Metanephros (tissue), 1 donor: ENCODE measurements around the gene OXT. TPM values are rescaled to one million over a fixed set of nuclear protein-coding genes. Genes with fewer than 3 reads are reported as not detected.

ENCODE experiments used
- total RNA-seq: library from RNA; depleted of rRNA; stranded (reverse); fragments of >200 nt; gene quantifications from one replicate; pipeline ENCODE4 v1.2.3, GENCODE V29; 2014

Gene OXT
- total RNA-seq: not detected

DNA sequence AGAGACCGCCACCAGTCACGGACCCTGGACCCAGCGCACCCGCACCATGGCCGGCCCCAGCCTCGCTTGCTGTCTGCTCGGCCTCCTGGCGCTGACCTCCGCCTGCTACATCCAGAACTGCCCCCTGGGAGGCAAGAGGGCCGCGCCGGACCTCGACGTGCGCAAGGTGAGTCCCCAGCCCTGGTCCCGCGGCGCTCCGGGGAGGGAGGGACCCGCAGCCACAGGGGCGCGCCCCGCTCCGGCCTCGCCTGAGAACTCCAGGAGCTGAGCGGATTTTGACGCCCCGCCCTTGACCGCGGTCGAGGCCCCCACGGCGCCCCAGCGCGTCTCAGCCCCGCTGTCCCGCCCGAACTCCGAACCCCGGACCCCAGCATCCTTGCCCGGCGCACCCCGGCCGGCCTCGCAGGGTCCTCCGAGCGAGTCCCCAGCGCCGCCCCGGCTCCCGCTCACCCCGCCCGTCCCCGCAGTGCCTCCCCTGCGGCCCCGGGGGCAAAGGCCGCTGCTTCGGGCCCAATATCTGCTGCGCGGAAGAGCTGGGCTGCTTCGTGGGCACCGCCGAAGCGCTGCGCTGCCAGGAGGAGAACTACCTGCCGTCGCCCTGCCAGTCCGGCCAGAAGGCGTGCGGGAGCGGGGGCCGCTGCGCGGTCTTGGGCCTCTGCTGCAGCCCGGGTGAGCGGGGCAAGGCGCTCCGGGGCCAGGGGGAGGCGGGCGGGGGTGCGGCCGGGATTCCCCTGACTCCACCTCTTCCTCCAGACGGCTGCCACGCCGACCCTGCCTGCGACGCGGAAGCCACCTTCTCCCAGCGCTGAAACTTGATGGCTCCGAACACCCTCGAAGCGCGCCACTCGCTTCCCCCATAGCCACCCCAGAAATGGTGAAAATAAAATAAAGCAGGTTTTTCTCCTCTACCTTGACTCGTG lies at the start of gene OXT:
OXT (plus strand) TSS at position 11 of the 920 bp plus-strand sequence; CDS start at position 47, 36 bp downstream.

DNA sequence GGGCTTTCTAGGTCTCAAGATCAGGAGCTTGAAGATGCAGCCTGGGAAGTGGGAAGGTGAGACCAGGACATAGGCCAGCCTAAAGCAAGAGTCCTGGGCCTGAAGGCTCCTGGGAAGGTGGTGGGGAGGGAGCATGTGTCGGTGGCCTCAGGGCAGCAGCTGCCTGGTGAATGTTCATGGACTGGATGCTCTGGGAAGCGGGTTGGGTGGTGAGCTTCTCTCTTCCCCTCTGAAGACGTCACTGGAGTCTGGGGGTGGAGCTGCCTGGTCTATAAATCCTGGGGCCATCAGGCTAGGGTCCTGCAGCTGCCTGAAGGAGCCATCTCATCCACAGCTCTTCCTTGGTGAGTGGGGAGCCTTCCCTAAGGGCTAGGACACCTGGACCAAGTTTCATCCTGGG lies 28.1 kb upstream of the OXT start, which contains the start of gene GNRH2:
GNRH2 (plus strand) TSS at position 301 of the 400 bp plus-strand sequence. CDS start 793 bp downstream, outside the sequence.

DNA sequence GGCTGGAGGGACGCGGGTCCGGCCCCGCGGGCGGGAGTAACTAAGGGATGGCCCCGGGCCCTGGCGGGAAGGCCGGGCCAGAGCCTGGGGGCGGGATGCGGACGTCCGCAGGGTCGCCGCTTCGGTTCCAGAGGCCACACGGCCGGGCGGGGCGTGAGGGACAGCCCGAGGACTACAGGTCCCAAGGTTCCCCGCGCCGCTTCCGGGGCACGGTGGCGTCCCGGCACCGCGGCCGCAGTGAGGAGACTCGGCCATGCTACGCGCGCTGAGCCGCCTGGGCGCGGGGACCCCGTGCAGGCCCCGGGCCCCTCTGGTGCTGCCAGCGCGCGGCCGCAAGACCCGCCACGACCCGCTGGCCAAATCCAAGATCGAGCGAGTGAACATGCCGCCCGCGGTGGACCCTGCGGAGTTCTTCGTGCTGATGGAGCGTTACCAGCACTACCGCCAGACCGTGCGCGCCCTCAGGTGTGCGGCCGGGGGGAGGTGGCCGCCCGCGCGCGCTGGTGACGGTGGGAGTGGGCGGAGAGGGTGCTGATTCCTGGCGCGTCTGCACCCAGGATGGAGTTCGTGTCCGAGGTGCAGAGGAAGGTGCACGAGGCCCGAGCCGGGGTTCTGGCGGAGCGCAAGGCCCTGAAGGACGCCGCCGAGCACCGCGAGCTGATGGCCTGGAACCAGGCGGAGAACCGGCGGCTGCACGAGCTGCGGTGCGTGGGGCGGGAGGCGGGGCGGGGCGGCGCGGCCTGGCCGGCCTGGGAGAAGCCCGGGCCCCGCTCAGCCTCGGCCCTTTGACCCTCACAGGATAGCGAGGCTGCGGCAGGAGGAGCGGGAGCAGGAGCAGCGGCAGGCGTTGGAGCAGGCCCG lies 25.4 kb upstream of the OXT start, which contains the start of gene MRPS26:
MRPS26 (plus strand) TSS at position 237 of the 861 bp plus-strand sequence; CDS start at position 254, 17 bp downstream.

GRCh38 chr20:3084283-3084985 lies 13.0 kb downstream of the OXT start, which contains the start of gene AVP:
Gene AVP, minus strand, starts transcription at chr20:3084724. Its CDS starts 50 bp downstream, at chr20:3084674.

Other genes with a start within 250 kb of the OXT start
- gene PCED1A, start 231.0 kb upstream of the OXT start, total RNA-seq: 62.2 TPM
- 38.4 TPM for gene VPS16, start 230.9 kb upstream of the OXT start, total RNA-seq
- gene PTPRA, start 198.1 kb upstream of the OXT start, total RNA-seq: 71.7 TPM
- gene GNRH2, start 28.0 kb upstream of the OXT start, total RNA-seq: not detected
- gene MRPS26, start 25.6 kb upstream of the OXT start, total RNA-seq: 50.9 TPM
- not detected for gene AVP, start 13.1 kb downstream of the OXT start, total RNA-seq
- gene FASTKD5, start 88.2 kb downstream of the OXT start, total RNA-seq: 15.9 TPM
- 5.6 TPM for gene UBOX5, start 88.2 kb downstream of the OXT start, total RNA-seq
- gene LZTS3, start 101.9 kb downstream of the OXT start, total RNA-seq: 16.2 TPM
- gene DDRGK1, start 133.1 kb downstream of the OXT start, total RNA-seq: 32.7 TPM
- gene ITPA, start 137.9 kb downstream of the OXT start, total RNA-seq: 42.7 TPM
- 1.9 TPM for gene SLC4A11, start 167.6 kb downstream of the OXT start, total RNA-seq